ENCODE results near the gene SLC6A12. TPM values are rescaled to one million over a fixed set of nuclear protein-coding genes. Genes with fewer than 3 reads are reported as not detected.
A peak's percentile ranks its signal among the peaks of the same experiment; 100 is the strongest.
"Not testable (repeated sequence)": the region's sequence is repeated elsewhere in the genome, so short reads cannot be mapped to it uniquely, and the experiment has no call there.

SLC6A12 gene
- total RNA-seq, 1 donor from 2014 or later: not detected

DNA sequence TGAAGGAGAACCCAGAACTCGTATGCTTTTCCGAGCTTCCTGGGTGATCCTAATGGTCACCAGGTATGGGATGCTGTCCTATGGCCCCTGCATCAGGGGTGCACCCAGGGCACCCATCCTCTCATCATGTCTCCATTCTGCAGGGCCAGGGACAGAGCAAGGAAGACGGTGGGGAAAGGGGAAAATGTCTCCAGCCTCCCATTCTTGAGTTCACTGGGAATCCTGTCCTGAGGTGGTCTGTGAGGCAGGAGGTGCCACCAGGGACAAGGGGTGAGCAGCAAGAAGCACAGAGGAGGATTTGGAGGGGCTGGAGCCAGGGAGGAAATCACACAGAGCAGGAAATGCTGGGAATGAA lies 14.9 kb upstream of the SLC6A12 start:
- no peak for DNase-seq
- H3K9me3 Mint-ChIP-seq: no peaks in the 10 kb centered on the region
- no peak overlapping the region for H3K4me3 Mint-ChIP-seq
- H3K4me1 Mint-ChIP-seq: no peaks in the 10 kb centered on the region
- H3K27ac Mint-ChIP-seq: no peak overlapping the region
- H3K27me3 Mint-ChIP-seq: no peaks in the 10 kb centered on the region
- intact Hi-C loops (cut with micrococcal nuclease): no loop called here
- no peaks in the 10 kb centered on the region for H3K36me3 Mint-ChIP-seq (ENCODE audit: low read depth)

DNA sequence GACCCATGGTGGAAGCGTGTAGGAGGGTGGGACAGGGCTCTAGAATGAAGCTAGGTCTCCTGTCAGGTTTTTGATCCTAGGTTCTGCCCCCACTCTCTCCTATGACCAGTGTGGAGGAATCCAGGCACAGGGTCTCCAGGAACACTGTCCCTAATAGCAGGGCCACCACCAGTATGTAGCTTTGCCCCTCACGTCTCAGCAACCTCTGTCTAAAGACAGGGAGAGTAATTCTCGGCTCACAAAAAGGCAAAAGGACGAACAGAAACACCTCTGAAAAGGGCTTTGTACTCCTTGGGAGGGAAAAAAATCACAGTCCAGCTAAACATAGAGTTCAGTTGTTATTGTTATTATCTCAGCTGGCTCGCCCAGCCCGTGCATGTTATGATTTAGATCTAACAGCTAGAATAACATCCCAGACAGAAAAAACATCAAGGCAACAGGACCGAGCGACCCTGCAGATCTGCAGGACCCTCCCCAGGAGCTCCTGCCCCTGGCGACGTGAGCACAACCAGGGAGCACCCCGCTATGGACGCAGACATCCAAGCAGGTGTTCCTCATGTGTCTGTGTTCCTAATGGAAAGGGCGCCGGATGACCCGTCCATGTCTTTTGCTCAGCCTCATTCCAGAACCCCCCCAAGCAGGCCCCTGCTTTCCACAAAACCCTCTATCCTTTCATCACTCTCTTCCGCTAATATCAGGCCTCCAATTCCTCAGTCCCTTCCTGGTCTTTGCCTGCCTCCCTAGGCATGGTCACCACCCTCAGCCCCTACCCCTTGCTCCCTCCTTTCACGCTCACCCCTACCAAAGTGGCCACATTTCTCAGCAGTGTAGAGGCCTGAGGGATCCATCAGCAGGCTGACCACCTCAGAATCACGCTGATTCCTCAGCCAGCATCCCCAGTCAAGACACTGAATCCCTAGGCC lies 14.2 kb upstream of the SLC6A12 start:
- Mint-ChIP-seq H3K9me3 (no peaks in the 10 kb centered on the region), H3K4me3 (no peak overlapping the region), H3K27me3 (no peaks in the 10 kb centered on the region), H3K4me1 (no peaks in the 10 kb centered on the region), H3K36me3 (ENCODE audit: low read depth) (no peaks in the 10 kb centered on the region), H3K27ac (no peak overlapping the region)
- no peak for DNase-seq
- intact Hi-C loops (cut with micrococcal nuclease): no loop called here

DNA sequence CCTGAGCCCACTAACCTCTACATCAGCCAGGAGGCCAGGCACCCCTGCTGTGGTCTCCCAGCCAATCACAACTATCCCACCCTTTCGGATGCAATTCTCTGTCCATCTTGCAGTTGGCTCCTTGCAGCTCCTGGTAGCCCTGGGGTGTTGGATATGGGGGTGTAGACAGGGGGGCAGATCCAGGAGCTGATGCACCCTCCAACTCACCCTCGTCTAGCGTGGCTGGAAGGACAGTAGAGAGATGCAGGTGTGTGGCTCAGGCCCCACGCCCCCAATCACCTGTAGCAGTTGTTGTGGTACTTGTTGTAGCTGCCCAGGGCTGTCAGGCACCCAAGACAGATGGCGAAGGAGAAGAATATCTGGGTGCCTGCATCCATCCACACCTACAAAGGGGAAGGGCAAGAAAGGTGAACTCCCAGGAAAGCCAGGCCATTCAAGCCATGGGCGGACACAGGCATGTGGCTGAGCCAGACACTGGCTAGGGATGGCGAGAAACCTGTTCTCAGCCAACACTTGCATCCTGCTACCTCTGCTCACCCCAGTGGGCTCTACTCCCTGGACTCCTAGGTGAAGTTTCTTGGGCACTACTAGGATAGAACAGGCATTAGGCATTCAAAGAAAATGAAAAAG lies 13.4 kb upstream of the SLC6A12 start:
- Mint-ChIP-seq H3K27me3 (no peaks in the 10 kb centered on the region), H3K4me1 (no peaks in the 10 kb centered on the region), H3K4me3 (no peak overlapping the region), H3K9me3 (no peaks in the 10 kb centered on the region), H3K36me3 (ENCODE audit: low read depth) (no peaks in the 10 kb centered on the region), H3K27ac (no peak overlapping the region)
- intact Hi-C loops (cut with micrococcal nuclease): no loop called here
- DNase-seq: no peak

DNA sequence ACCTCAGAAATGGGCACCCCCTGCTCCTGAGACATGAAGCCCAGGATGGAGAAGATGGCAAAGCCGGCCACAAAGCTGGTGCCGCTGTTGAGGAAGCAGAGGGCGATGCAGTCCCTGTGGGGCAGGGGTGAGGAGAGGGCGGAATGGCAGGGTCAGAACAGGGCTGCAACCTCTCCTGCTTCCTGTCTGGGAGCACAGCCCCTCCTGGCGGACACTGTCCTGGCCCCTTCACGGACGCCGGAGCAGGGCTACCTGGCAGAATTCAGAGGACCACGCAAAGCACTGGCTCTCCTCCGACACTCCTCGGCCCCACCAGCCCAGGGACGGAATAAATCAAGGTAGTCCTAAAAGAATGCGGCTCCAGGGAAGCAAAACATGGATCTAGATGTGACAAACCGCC lies 12.4 kb upstream of the SLC6A12 start:
- Mint-ChIP-seq H3K27me3 (no peaks in the 10 kb centered on the region), H3K4me3 (no peak overlapping the region), H3K9me3 (no peaks in the 10 kb centered on the region), H3K4me1 (no peaks in the 10 kb centered on the region), H3K36me3 (ENCODE audit: low read depth) (no peaks in the 10 kb centered on the region), H3K27ac (no peak overlapping the region)
- no peak for DNase-seq
- intact Hi-C loops (cut with micrococcal nuclease): no loop called here

DNA sequence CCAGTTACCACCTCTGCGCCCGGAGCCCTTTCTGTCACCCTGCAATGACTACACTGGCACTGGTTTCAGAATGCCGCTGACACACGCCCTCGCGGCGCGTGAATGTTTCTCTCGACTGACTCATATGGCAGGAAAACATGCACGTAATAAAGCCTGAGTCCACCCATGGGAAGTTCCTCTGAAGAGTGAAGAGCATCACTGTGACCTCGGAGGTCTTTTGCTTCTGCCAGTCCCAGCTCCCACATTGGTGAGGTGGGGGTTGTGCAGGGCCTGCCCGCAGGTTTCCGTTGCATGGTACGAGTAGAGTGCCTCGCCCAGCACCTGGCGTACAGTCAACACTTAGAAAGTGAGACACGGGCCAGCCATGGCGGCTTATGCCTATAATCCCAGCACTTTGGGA lies 11.1 kb upstream of the SLC6A12 start:
- intact Hi-C loops (cut with micrococcal nuclease): no loop called here
- Mint-ChIP-seq H3K4me3 (no peak overlapping the region), H3K27ac (no peak overlapping the region), H3K27me3 (no peaks in the 10 kb centered on the region), H3K36me3 (ENCODE audit: low read depth) (no peaks in the 10 kb centered on the region), H3K9me3 (no peaks in the 10 kb centered on the region), H3K4me1 (no peaks in the 10 kb centered on the region)
- DNase-seq: no peak

DNA sequence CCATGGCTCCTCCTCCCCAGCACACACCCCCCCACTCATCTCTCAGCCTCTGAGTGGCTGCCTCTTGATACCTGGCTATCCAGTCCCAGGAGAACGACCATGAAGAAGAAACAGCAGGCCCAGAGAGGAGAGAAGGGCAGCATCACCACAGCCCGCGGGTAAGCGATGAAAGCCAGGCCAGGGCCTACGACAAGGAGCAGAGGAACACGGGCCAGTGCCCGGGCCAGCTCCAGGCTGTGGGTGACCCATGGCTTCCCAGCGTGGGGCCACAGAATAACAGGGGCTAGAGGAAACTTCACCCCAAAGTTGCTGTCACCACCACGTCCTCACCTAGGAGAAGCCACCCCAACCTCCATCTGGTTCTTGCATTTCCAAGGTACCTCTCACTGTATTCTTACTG lies 10.4 kb upstream of the SLC6A12 start:
- H3K4me1 Mint-ChIP-seq: no peaks in the 10 kb centered on the region
- H3K9me3 Mint-ChIP-seq: no peaks in the 10 kb centered on the region
- DNase-seq: no peak
- H3K4me3 Mint-ChIP-seq: no peak overlapping the region
- H3K27me3 Mint-ChIP-seq: no peaks in the 10 kb centered on the region
- H3K27ac Mint-ChIP-seq: no peak overlapping the region
- intact Hi-C loops (cut with micrococcal nuclease): no loop called here
- no peaks in the 10 kb centered on the region for H3K36me3 Mint-ChIP-seq (ENCODE audit: low read depth)

DNA sequence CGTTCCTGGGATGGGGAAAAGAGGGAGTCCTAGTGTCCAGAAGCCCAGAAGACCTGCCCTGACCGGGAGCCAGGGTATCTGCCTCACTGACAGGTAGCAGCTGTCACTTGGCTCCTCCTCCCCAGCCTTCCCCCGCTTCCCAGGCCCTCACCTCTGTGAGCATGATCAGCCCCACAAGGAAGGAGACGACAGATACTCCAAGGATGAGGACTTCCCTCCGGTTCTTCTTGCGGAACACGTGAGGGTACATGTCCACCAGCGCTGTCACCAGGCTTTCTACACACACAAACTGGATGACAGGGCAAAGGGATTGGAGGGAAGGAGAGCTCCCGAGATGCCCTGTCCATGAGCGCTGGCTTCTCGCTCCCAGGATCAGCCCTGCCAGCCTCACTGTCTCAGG lies 9.9 kb upstream of the SLC6A12 start:
- intact Hi-C loops (cut with micrococcal nuclease): no loop called here

DNA sequence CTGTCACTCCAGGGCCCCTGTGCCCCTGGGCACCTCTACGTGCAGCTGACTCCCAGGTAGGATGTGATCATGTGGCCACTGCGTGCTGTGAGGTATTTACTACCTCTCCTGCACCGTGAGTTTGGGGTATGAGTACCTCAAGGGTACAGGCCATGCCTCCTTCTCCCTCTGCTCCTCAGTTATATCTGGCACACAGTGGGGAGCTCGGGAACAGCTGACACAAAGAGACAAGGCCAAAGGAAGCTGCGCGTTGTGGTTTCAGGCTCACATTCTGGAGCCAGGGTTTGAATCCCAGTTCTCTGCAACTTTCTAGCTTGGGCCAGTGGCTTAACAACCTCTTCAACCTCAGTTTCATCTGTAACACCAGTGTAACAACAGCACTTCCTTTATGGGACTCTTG lies 7.8 kb upstream of the SLC6A12 start:
- Mint-ChIP-seq H3K4me3 (no peak overlapping the region), H3K27ac (no peak overlapping the region), H3K9me3 (no peaks in the 10 kb centered on the region), H3K27me3 (peaks cover 2% of the 10 kb centered on the region), H3K4me1 (no peaks in the 10 kb centered on the region), H3K36me3 (ENCODE audit: low read depth) (no peaks in the 10 kb centered on the region)
- intact Hi-C loops (cut with micrococcal nuclease): no loop called here
- DNase-seq: no peak

More for the DNA sequence above, 9.9 kb upstream of the SLC6A12 start:
- Mint-ChIP-seq H3K4me1 (no peaks in the 10 kb centered on the region), H3K36me3 (ENCODE audit: low read depth) (no peaks in the 10 kb centered on the region), H3K27me3 (no peaks in the 10 kb centered on the region), H3K27ac (no peak overlapping the region), H3K4me3 (no peak overlapping the region), H3K9me3 (no peaks in the 10 kb centered on the region)
- no peak for DNase-seq

DNA sequence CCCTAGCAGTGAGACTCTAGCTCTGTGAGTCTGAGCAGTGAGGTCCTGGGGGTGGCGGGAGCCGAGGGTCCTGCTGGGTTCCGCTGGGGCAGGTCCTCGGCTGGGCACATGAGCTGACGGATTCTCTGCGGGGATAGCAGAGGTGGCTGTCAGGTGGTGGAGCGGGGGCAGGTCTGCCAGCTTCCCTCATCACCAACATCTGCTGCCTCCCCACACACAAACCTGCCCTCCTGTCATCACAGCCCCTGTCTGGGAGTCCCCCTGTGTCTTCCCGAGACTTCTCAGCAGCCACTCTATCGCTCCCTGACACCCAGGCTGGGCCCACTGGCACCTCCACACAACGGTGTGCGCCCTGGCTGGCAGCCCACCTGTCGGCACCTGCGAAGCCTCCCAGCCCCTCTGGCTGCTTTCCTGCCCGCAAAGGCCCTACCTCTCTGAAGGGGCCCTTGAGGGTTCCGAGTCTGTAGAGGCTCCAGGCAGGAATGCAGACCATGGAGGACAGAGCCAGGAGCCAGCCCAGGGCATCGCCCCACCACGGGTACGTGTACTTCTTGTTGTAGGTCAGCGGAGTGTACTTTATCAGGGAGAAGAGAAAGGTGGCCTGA lies 7.1 kb upstream of the SLC6A12 start:
- H3K4me3 Mint-ChIP-seq: no peak overlapping the region
- intact Hi-C loops (cut with micrococcal nuclease): no loop called here
- no peak overlapping the region for H3K27ac Mint-ChIP-seq
- H3K36me3 Mint-ChIP-seq (ENCODE audit: low read depth): no peaks in the 10 kb centered on the region
- H3K4me1 Mint-ChIP-seq: no peaks in the 10 kb centered on the region
- H3K9me3 Mint-ChIP-seq: no peaks in the 10 kb centered on the region
- peaks cover 2% of the 10 kb centered on the region for H3K27me3 Mint-ChIP-seq
- DNase-seq: no peak

DNA sequence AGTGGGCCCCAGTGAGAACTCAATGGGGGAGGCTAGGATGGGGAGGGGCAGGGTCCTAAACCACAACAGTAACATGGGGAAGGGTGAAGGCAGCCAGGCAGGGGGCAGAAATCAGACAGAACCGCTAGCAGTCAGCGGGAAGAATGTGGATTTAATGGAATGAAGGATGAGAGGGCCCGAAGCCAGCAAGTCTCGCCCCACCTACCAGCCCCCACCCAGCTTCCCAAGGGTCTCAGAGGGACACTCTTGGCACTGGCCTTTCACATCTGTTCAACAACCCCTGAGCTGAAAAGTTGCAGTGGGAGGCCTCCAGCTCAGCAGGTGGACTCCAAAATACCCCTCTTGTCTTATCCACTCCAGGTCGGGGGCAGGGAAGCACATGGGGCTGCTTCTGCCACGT lies 6.5 kb upstream of the SLC6A12 start:
- Mint-ChIP-seq H3K9me3 (no peaks in the 10 kb centered on the region), H3K36me3 (ENCODE audit: low read depth) (no peaks in the 10 kb centered on the region), H3K27me3 (peaks cover 2% of the 10 kb centered on the region), H3K4me1 (no peaks in the 10 kb centered on the region), H3K4me3 (no peak overlapping the region), H3K27ac (no peak overlapping the region)
- DNase-seq: no peak
- intact Hi-C loops (cut with micrococcal nuclease): no loop called here

DNA sequence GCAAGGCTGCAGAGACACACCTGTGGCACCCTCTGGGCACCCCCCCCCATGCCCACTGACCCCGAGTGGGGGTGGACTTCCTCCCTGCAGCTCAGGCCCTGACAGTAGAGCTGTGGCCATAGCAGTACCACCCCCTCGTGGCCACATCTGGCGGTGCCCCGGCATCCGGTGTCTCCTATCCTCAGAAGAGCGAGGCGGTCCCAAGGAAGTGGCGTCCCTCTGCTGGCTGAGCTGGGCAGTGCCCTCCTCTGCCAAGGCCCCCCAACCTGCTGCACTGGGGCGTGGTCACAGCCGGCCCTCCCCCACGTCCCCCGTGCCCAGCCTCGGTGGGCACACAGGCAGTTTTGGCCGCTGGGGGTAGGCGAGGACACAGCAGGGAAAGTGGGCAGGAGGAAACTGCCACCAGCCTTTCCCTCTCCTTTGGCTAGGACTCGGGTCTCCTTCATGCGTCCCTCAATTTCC lies 6.0 kb upstream of the SLC6A12 start:
- peak; percentile 86 for DNase-seq
- intact Hi-C loops (cut with micrococcal nuclease): no loop called here
- Mint-ChIP-seq H3K4me1 (no peaks in the 10 kb centered on the region), H3K9me3 (no peaks in the 10 kb centered on the region), H3K27me3 (peaks cover 2% of the 10 kb centered on the region), H3K4me3 (no peak overlapping the region), H3K27ac (no peak overlapping the region), H3K36me3 (ENCODE audit: low read depth) (no peaks in the 10 kb centered on the region)

DNA sequence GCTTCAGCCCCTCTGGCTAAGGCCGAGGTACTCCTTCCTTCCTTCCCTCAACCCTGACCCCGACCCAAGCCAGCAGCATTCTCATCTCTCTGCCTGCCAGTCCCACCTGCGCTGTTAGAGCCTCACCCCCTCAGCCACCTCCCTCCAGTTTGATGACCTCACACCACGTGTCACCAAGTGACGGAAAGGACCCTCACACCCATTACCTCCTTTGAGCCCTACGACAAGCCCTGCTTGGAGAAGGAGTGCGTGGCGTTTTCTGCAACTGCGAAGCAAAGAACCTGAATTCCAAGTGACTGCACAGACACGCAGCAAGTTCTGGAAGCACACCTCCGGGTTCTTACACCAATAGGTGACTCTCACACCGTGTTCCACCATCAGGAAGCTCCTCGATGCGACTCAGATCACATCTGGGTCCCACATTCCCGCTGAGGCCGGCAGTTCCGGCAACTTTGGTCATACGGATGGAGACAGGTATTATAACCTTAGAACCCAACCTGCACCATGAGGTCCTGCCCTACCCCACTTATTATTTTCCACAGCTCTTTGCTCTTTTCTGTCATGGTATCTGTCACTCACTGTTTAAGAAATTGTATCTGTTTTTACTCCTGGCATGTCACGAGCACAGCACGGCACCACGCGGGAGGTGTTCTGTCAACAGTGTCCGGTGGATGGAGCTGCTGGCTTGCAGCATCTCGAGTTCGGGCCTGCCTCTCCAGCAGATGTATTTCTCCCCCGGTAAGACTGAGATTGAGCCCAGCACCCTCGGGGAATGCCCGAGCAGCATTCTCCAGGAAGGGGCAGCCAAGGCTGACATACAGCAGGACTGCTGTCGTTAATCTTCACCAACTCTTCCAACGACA lies 5.0 kb upstream of the SLC6A12 start:
- Mint-ChIP-seq H3K36me3 (ENCODE audit: low read depth) (no peaks in the 10 kb centered on the region), H3K4me3 (no peak overlapping the region), H3K27me3 (peaks cover 4% of the 10 kb centered on the region), H3K4me1 (no peaks in the 10 kb centered on the region), H3K9me3 (no peaks in the 10 kb centered on the region), H3K27ac (no peak overlapping the region)
- intact Hi-C loops (cut with micrococcal nuclease): no loop called here
- no peak for DNase-seq

DNA sequence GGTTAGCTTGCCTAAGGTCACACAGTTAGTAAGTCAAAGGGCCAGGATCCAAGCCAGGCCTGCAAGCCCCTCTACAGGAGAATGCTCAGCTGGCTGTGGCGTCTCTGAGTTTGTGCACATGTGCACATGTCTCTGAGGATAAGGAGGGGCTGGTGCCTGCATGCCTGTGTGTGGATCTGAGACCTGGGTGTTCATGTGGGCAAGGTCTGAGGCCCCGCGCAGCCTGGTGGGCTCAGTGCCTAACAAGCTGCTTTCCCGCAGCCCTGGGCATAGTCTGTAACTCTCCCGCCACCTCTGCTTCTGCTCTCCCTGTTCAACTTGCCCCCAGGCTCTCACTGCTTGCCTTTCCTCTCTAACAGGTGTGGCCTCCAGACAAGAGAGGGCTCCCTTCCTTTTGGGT lies 4.3 kb upstream of the SLC6A12 start:
- Mint-ChIP-seq H3K4me1 (no peaks in the 10 kb centered on the region), H3K27me3 (peaks cover 7% of the 10 kb centered on the region), H3K4me3 (no peak overlapping the region), H3K9me3 (no peaks in the 10 kb centered on the region), H3K36me3 (ENCODE audit: low read depth) (no peaks in the 10 kb centered on the region), H3K27ac (no peak overlapping the region)
- intact Hi-C loops (cut with micrococcal nuclease): no loop called here
- DNase-seq: no peak

DNA sequence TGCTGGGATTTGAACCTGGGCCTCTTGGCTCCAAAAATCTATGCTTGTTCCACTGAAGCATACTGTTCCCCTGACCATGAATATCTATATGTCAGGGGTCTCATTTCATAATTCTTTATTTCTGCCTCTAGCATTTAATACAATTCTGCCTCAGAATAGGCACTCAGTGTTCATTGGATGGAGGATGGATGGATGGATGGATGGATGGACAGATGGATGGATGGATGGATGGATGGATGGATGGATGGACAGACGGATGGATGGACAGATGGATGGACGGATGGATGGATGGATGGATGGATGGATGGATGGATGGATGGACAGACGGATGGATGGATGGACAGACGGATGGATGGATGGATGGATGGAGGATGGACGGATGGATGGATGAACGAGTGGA lies 3.1 kb upstream of the SLC6A12 start:
- H3K27ac Mint-ChIP-seq; intact Hi-C loops (cut with micrococcal nuclease); H3K4me3 Mint-ChIP-seq; H3K36me3 Mint-ChIP-seq (ENCODE audit: low read depth); H3K27me3 Mint-ChIP-seq; DNase-seq; H3K9me3 Mint-ChIP-seq; H3K4me1 Mint-ChIP-seq: not testable (repeated sequence)

Data from activated CD4-positive, alpha-beta T cell treated with anti-CD3 and anti-CD28 coated beads, Interleukin-2, amount 10 ng/mL, durations not matched to agents 24 days and 14 days (primary cell).